Activated CD4-positive, alpha-beta T cell treated with anti-CD3 and anti-CD28 coated beads, Interleukin-2, amount 50 U/mL, for 48 hours (primary cell): Measurements from ENCODE around the gene ACOX1.

Experiments
- DNase-seq, 2 experiments: peaks; one replicate each; pipeline ENCODE4 v3.0.0-alpha.2; 2020

Gene ACOX1

DNA sequence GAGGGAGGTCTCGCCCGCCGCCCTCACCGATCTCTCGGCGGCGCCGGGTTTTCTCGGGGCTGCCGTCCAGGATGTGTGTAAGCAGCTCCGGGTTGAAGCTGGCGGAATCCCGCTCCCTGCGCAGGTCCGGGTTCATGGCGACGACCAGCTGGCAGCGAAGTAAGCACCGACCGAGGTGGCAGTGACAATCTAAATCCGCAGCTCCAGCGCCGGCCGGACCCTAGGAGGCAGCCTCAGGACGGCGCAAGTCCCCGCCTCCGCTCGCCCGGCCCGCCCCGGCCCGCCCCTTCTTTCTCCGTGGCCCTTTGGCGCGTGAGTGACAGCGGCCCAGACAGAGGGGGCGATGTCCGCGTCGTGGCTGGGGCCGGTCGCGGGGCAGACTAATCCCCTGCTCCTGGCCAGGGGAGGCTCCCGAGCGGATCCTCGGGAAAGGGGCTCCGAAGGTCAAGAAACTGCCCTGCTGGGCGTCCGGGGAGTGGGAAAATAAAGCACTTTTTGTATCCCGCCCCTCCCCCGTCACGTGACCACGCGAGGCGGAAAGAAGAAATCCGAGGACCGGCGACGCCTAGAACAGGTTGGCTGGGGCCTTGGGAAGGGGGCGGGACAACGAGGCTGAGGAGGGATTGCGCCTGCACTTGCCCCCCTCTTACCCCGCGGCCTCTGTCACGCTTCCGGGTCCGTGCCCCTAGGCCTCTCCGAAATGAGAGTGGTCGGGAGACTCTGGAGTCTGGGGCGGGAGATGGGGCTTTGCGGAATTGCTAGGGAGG lies at the start of gene ACOX1, which contains the start of gene TEN1:
Gene ACOX1, minus strand, starts transcription at position 229 of the 767 bp plus-strand sequence. Its CDS starts 93 bp downstream, at position 136.
Gene TEN1, plus strand, starts transcription at position 303 of the 767 bp plus-strand sequence. CDS start 6,953 bp downstream, outside the sequence.
- DNase-seq: peak; percentile 98

- DNase-seq: no peak
These were observed 48.3 kb upstream of the ACOX1 start, which contains the start of gene EVPL for GRCh38 chr17:76027159-76027839. Gene EVPL (minus strand): TSS chr17:76027306. CDS start chr17:76027198, 108 bp downstream.

GRCh38 chr17:76026714-76027158 lies 47.8 kb upstream of the ACOX1 start:
- DNase-seq: no peak

DNA sequence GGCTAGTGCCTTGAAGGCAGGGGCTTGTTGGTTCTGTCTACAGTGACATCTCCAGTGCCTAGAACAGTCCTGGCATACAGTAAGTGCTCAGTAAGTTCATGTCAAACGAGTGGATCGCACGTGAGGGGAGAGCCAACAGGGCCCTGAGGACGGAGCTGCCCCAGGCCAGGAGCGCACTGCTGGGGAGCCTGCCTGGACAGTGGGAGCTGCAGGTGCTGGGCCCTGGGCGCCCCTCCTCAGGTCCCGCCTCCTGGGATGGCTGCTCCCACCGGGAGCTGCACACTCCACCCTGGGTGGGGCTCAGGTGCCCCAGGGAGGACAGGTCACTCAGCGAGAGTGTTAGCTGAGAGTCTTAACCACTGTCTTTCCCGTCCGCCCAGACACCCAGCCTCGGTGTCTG lies 46.3 kb upstream of the ACOX1 start:
- no peak for DNase-seq

DNA sequence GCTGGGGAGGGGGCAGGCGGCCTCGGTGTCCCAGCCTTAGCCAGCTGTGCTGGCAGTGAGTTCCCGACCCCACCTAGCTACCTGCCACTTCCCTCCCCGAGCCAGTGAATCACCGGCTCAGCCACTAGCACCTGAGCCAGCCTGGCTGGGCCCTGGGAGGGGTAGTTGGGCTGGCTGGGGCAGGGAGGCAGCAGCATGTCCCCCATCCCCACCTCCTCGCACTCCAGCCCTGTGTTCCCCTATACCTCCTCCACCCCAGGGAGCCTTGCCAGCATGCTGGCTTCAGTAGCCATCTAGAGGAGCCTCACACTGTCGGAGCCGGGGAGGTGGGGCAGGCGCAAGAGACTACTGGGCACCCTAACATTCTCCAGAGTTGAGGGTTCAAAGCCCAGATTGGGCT lies 45.4 kb upstream of the ACOX1 start:
- no peak for DNase-seq

GRCh38 chr17:76023900-76024237 lies 44.9 kb upstream of the ACOX1 start:
- DNase-seq: no peak

DNA sequence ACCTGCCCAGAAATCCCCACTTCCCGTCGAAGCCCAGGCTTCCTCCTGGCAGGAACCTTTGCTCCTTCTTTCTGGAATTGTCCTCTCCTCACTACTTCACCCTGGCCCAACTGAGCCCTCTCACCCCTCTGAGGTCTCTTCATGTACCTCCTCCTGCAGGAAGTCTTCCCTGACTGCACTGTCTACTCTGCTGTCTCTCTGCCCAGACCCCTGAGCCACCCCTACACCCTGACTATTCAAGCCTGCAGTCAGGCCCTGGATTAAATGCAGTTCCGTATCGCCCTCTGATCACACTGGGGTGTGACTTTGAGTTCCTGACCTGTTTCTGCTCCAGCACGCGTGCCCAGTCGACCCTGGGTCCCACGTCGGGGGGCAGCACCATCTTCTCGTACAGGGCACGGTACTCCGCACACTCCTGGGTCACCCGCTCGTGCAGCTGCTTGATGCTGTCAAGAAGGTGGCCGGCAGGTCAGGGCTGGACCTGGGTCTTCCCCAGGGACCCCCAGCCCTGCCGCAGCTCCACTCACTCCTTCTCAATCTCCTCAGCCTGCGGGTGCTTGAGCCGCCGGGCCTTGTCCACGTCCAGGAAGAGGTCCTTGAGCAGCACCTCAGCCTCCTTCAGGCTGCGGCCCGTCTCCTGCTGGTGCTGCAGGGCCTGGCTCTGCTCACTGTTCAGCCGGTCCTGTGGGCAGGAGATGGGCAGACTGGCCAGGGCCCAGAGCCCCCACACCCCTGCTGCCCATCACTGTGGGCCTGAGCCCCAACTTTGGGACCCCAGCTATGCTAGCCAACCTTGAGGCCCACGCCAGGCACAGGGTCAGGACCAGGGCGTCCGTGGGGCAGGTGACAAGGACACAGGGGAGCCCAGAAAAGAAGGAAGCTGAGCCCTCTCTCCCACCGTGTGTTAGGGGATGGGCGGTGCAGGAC lies 44.3 kb upstream of the ACOX1 start:
- no peak for DNase-seq

DNA sequence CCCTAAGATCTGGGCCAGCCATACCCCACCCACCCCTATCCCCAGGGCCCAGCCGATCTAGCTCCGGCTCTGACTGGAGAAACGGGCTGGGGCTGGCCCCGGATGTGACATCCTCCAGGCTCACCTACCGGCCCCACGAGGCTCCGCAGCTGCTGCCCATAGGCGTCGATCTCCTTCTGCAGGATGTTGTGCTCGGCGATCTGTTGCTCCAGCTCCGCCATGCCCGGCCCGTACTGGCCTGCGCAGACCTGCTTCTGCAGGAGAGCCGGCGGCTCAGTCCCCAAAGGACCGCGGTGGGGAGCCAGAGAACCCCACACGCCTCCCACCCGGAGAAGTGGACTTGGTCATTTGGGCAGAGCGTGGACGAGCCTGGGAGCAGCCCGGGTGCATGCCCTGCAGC lies 43.3 kb upstream of the ACOX1 start:
- DNase-seq: no peak

- DNase-seq: no peak
These were observed 41.0 kb upstream of the ACOX1 start for GRCh38 chr17:76019833-76020467.

- no peak for DNase-seq
These were observed 39.8 kb upstream of the ACOX1 start for GRCh38 chr17:76018801-76019200.

DNA sequence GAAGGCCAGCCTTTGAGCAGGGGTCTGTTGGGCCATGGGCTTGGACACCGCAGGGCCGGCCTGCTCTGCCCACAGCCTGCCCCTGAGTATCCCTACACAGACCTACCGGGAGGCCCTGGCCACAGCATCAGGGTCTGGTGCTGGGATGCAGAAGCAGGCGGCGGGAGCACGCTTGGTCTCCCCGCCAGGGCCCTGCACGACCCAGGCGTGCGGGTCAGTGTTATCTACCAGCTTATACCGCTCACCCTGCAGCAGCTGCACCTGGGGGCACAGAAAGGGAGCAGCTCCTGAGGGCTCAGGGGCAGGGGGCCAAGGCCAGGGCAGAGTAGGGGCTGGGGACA lies 39.3 kb upstream of the ACOX1 start:
- DNase-seq: no peak

DNA sequence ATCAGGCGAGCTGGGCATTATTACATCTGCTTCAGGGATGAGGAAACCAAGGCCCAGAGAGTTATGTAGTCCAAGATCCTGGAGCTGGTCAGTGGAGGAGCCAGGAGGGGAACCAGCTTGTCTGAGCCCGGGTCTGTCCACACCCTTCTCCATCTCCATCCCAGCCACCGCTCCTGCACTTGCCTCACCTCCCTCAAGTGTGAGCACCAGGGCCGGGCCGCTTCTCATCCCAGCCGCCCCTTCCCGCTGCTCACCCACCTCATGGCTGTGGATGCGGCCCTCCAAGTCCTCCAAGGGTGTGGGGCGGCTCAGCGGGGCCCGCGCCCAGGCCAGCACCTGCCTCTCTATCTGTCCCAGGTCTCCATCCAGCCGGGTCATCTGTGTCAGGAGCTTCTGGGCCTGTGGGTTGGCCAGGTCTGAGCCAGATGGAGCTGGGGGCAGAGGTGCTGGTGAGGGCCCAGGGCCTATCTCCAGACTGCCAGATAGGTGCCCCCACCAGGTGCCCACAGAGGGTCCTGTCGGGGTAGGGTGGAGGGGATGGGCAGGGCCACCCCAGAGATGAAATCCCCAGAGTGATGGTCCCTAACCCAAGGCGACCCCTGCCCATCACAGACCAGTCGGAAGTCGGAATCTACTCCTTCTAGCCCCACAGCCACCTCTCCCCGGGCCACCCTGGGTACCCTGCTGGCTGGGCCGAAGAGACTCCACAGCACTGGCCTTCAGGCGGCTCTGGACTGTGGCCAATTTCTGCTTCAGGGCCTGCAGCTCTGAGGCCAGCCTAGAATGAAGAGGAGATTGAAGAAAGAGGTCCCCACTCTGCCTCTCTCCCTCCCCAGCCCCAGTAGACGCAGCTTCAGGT lies 38.7 kb upstream of the ACOX1 start:
- DNase-seq: no peak

- DNase-seq: no peak
These were observed 35.9 kb upstream of the ACOX1 start for GRCh38 chr17:76014925-76015261.

DNA sequence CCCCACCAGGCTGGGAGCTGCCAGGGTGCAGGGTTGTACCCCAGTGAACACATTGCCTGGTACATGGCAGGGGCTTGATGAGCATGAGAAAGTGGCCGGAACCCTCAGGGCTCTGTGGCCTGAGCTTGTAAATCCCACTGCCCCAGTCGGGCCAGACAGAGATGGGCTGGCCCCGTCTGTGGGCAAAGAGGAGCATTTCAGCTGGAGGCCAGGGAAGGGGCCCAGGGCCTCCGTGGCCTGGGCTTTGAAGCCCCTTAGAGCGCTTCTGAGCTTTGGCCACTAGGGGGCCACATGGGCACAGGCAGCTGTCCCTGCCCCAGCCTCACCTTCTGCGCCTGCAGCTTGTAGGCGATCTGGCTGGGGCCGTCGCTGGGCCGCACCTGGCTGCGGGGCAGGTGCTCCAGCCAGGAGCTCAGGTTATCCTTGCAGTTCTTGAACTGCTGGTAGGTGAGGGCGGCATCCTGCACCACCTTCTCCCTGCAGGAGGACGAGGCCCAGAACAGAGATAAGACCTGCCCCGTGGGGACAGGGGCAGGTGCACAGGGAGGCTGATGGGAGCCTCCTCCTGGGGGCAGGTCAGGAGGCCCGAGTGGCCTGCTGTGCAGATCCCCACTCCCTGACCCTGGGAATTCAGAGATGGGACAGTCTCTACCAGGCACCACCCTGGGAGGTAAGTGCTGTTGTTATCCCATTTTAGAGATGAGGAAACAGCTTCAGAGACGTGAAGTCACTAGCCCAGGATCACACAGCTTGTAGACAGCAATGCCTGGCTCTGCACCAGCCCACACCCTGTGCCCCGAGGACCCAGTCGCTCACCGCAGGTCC lies 35.3 kb upstream of the ACOX1 start:
- peak; percentile 79 to 82 for DNase-seq

GRCh38 chr17:76013377-76013932 lies 34.5 kb upstream of the ACOX1 start:
- no peak for DNase-seq

DNA sequence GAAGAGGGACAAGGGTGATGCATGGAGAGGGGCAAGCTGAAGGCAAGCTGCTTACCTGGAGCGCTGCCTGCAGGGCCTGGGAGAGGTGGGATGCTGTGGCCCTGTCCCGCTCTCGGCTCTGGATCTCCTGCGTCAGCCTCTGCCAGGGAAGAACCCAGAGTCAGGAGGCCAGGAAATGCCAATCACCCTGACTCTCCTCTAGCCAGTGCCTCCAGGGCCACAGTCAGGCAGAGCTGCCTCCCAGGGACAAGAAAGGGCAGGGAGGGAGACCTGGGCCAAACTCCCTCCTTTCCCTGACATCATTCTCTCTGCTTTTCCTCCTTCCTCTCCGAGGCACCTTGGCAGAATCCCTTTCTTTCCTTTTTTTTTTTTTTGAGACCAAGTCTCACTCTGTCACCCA lies 33.0 kb upstream of the ACOX1 start:
- no peak for DNase-seq

- no peak for DNase-seq
These were observed 31.1 kb upstream of the ACOX1 start for GRCh38 chr17:76009969-76010661.

GRCh38 chr17:76009447-76009846 lies 30.5 kb upstream of the ACOX1 start:
- DNase-seq: no peak

GRCh38 chr17:76008630-76009425 lies 29.9 kb upstream of the ACOX1 start:
- DNase-seq: no peak
